H9 (cell line): ENCODE data around the gene FMO5. TPM values are rescaled to one million over a fixed set of nuclear protein-coding genes. Genes with fewer than 3 reads are reported as not detected.
"Not testable (repeated sequence)": the region's sequence is repeated elsewhere in the genome, so short reads cannot be mapped to it uniquely, and the experiment has no call there.

ENCODE experiments used
- DNase-seq: peaks from one replicate; pipeline ENCODE4 v3.0.0-alpha.2; 2017
- H2AFZ ChIP-seq: one replicate; pipeline ENCODE4 v1.6.1; 2013; ENCODE audit warnings: mild to moderate bottlenecking, low read length, control low read depth, moderate library complexity
- H2AK5ac ChIP-seq: 2 replicates; pipeline ENCODE4 v1.6.1; 2013; ENCODE audit warnings: low read length, control low read depth, mixed read lengths; ENCODE audit not compliant: insufficient read length
- H2BK120ac ChIP-seq: one replicate; pipeline ENCODE4 v1.6.1; 2013; ENCODE audit warnings: low read depth, mild to moderate bottlenecking, low read length, control low read depth, inconsistent platforms; ENCODE audit not compliant: poor library complexity, severe bottlenecking
- H2BK12ac ChIP-seq: 2 replicates; pipeline ENCODE4 v1.6.1; 2013; ENCODE audit warnings: low read length, control low read depth, mixed read lengths, low read depth; ENCODE audit not compliant: insufficient read length
- H2BK15ac ChIP-seq: 2 replicates; pipeline ENCODE4 v1.6.1; 2013; ENCODE audit warnings: low read depth, low read length, control low read depth
- H2BK20ac ChIP-seq: one replicate; pipeline ENCODE4 v1.6.1; 2013; ENCODE audit warnings: low read depth, mild to moderate bottlenecking, low read length, control low read depth, inconsistent platforms; ENCODE audit not compliant: poor library complexity, severe bottlenecking
- H2BK5ac ChIP-seq: 2 replicates; pipeline ENCODE4 v1.6.1; 2013; ENCODE audit warnings: low read length, control low read depth, mixed read lengths; ENCODE audit not compliant: insufficient read length
- H3K14ac ChIP-seq: 2 replicates; pipeline ENCODE4 v1.6.1; 2013; ENCODE audit warnings: low read length, control low read depth; ENCODE audit not compliant: insufficient read depth
- H3K18ac ChIP-seq: 2 replicates; pipeline ENCODE4 v1.6.1; 2013; ENCODE audit warnings: low read depth, mild to moderate bottlenecking, mixed read lengths, low read length, control low read depth; ENCODE audit not compliant: insufficient read length
- H3K23ac ChIP-seq: 2 replicates; pipeline ENCODE4 v1.6.1; 2013; ENCODE audit warnings: low read length, control low read depth, mixed read lengths, low read depth; ENCODE audit not compliant: insufficient read length
- H3K23me2 ChIP-seq: 2 replicates; pipeline ENCODE4 v1.6.1; 2013; ENCODE audit warnings: low read depth, mild to moderate bottlenecking, mixed read lengths, low read length, control low read depth; ENCODE audit not compliant: insufficient read length, poor library complexity, severe bottlenecking
- H3K27ac ChIP-seq: 2 replicates; pipeline ENCODE4 v1.5.1; 2013; ENCODE audit warnings: low read length, control low read depth, mixed read lengths, low read depth; ENCODE audit not compliant: insufficient read length
- H3K27me3 ChIP-seq: 2 replicates; pipeline ENCODE4 v1.6.1; 2013; ENCODE audit warnings: low read length, control low read depth, inconsistent platforms; ENCODE audit not compliant: insufficient read depth
- H3K4ac ChIP-seq: 2 replicates; pipeline ENCODE4 v1.6.1; 2013; ENCODE audit warnings: low read depth, mild to moderate bottlenecking, control low read depth, inconsistent platforms, low read length, moderate library complexity
- H3K4me1 ChIP-seq: 2 replicates; pipeline ENCODE4 v1.6.1; 2013; ENCODE audit warnings: low read length, control low read depth, inconsistent platforms; ENCODE audit not compliant: insufficient read depth
- H3K4me2 ChIP-seq: 2 replicates; pipeline ENCODE4 v1.6.1; 2013; ENCODE audit warnings: low read length, control low read depth, mixed read lengths; ENCODE audit not compliant: insufficient read length, insufficient read depth
- H3K56ac ChIP-seq: 2 replicates; pipeline ENCODE4 v1.6.1; 2013; ENCODE audit warnings: low read depth, mild to moderate bottlenecking, mixed read lengths, low read length, control low read depth; ENCODE audit not compliant: insufficient read length
- H3K79me1 ChIP-seq: 2 replicates; pipeline ENCODE4 v1.6.1; 2013; ENCODE audit warnings: low read depth, mild to moderate bottlenecking, moderate library complexity, low read length, control low read depth, inconsistent platforms; ENCODE audit not compliant: insufficient read depth, poor library complexity, severe bottlenecking
- H3K79me2 ChIP-seq: 2 replicates; pipeline ENCODE4 v1.6.1; 2013; ENCODE audit warnings: low read length, control low read depth, inconsistent platforms; ENCODE audit not compliant: insufficient read depth
- H3K9ac ChIP-seq: 2 replicates; pipeline ENCODE4 v1.6.1; 2013; ENCODE audit warnings: low read length, control low read depth, mixed read lengths; ENCODE audit not compliant: insufficient read length; ENCODE audit errors: extremely low read depth
- H3K9me3 ChIP-seq: one replicate; pipeline ENCODE4 v1.6.1; 2013; ENCODE audit warnings: low read depth, low read length, inconsistent platforms; ENCODE audit not compliant: control insufficient read depth
- H3T11ph ChIP-seq: one replicate; pipeline ENCODE4 v1.6.1; 2013; ENCODE audit warnings: mild to moderate bottlenecking, low read length, control low read depth, inconsistent platforms
- H4K20me1 ChIP-seq: one replicate; pipeline ENCODE4 v1.6.1; 2013; ENCODE audit not compliant: control insufficient read depth, insufficient read length, insufficient read depth
- H4K5ac ChIP-seq: 2 replicates; pipeline ENCODE4 v1.6.1; 2013; ENCODE audit warnings: low read depth, mild to moderate bottlenecking, mixed read lengths, low read length, control low read depth; ENCODE audit not compliant: insufficient read length
- H4K8ac ChIP-seq: replicated peaks from 2 replicates; pipeline ENCODE4 v1.6.1; 2013; ENCODE audit warnings: low read length, control low read depth, mixed read lengths, low read depth; ENCODE audit not compliant: insufficient read length
- H4K91ac ChIP-seq: 2 replicates; pipeline ENCODE4 v1.6.1; 2013; ENCODE audit warnings: low read depth, mild to moderate bottlenecking, moderate library complexity, mixed read lengths, low read length, control low read depth; ENCODE audit not compliant: insufficient read length
- H3K27ac Mint-ChIP-seq, 3 experiments: 2 replicates in 2 of 3; 3 replicates in 1 of 3; pipeline ENCODE4 v1.8.0; 2020 to 2021; ENCODE audit warnings: mixed read lengths in 3 of 3, mild to moderate bottlenecking in 1 of 3, moderate library complexity in 1 of 3
- H3K27me3 Mint-ChIP-seq: 2 replicates; pipeline ENCODE4 v1.8.0; 2021; ENCODE audit warnings: low read depth, mild to moderate bottlenecking, moderate library complexity, mixed read lengths
- H3K36me3 Mint-ChIP-seq, 3 experiments: 2 replicates in 2 of 3; 3 replicates in 1 of 3; pipeline ENCODE4 v1.8.0; 2020 to 2021; ENCODE audit warnings: low read depth in 3 of 3, mixed read lengths in 3 of 3; ENCODE audit not compliant: insufficient read depth in 1 of 3
- H3K4me1 Mint-ChIP-seq, 2 experiments: 2 replicates each; pipeline ENCODE4 v1.8.0; 2020; ENCODE audit warnings: mixed read lengths in 2 of 2
- H3K4me3 Mint-ChIP-seq, 2 experiments: 2 replicates in 1 of 2; 3 replicates in 1 of 2; pipeline ENCODE4 v1.8.0; 2020 to 2021; ENCODE audit warnings: mild to moderate bottlenecking in 2 of 2, mixed read lengths in 2 of 2, moderate library complexity in 1 of 2
- H3K9me3 Mint-ChIP-seq, 2 experiments: 2 replicates in 1 of 2; 3 replicates in 1 of 2; pipeline ENCODE4 v1.8.0; 2020; ENCODE audit warnings: mild to moderate bottlenecking in 2 of 2, mixed read lengths in 2 of 2, moderate library complexity in 1 of 2
- CTCF ChIP-seq: fragments of 200-600 bp; sonication (generic); conservative IDR thresholded peaks from 3 replicates; pipeline ENCODE4 v1.8.0; 2021; ENCODE audit warnings: antibody characterized with exemption, mild to moderate bottlenecking
- WGBS: extraction: QIAGEN DNeasy Blood & Tissue Kit; methylation state at CpG from one replicate; pipeline ENCODE4 v1.1.7; 2013; ENCODE audit warnings: missing lambda C conversion rate, low lambda C conversion rate, mixed read lengths; ENCODE audit not compliant: insufficient read length; ENCODE audit errors: extremely low coverage; 5-methylcytosine and 5-hydroxymethylcytosine counted together
- total RNA-seq: library from RNA; stranded (reverse); gene quantifications from 2 replicates; pipeline ENCODE4 v1.2.1, GENCODE V29; 2021

FMO5 gene
- total RNA-seq, 1 experiment from 2014 or later: 0.61 TPM

DNA sequence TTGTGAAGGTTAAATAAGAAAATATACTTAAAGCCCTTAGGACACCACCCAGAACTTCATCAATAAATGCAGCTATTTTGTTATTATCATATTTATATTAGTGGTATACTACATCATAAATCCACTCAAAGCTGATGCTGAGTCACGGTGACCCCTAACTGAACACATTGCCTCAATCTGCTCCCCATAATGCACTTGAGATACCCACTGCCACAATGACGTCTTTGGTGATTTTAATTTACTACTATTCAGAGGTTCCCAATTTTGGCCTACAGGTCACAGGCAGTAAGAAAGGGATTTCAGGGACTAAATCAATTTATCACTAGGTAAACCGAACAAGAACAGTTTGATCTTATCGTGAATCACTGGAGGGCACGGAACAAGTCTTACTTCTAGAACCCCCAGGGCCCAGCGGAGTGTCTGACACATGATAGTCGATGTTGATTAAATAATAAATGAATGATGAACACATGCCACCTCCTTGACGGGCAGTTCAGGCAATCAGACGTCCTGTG, 16.9 kb upstream of the FMO5 start:
- Histone ChIP-seq H3K79me1 (no peaks in the 10 kb centered on the region), H3K23me2 (peaks cover 4% of the 10 kb centered on the region), H3K4me2 (peak overlapping the region; percentile 90), H2BK120ac (no peak overlapping the region), H2AK5ac (no peak overlapping the region), H4K91ac (no peak overlapping the region), H3K79me2 (peaks cover 14% of the 10 kb centered on the region; the same call in 1 of the 2 replicates), H3K4me1 (peaks cover 7% of the 10 kb centered on the region), H3K9me3 (no peaks in the 10 kb centered on the region), H2AFZ (no peak overlapping the region), H3T11ph (no peak overlapping the region), H2BK5ac (no peak overlapping the region), H3K56ac (no peak overlapping the region), H4K5ac (no peak overlapping the region), H3K4ac (no peak overlapping the region), H2BK15ac (no peak overlapping the region), H2BK20ac (no peak overlapping the region), H3K27ac (no peak overlapping the region), H2BK12ac (no peak overlapping the region), H3K14ac (no peak overlapping the region; the same call in 1 of the 2 replicates), H3K9ac (no peak overlapping the region), H3K27me3 (no peaks in the 10 kb centered on the region), H4K20me1 (peaks cover 3% of the 10 kb centered on the region), H4K8ac (no peak overlapping the region), H3K18ac (no peak overlapping the region), H3K23ac (no peak overlapping the region)
- Mint-ChIP-seq H3K27ac (peak overlapping the region in 1 of 3 experiments; percentile 27; a peak in 2 of 7 replicates), H3K4me3 (peak overlapping the region; percentile 79 to 91), H3K36me3 (peaks cover 0 to 4% (median 1%) of the 10 kb centered on the region in 3 experiments; a peak in 1 of 7 replicates), H3K4me1 (peaks cover 37 to 45% of the 10 kb centered on the region in 2 experiments), H3K9me3 (no peaks in the 10 kb centered on the region), H3K27me3 (no peaks in the 10 kb centered on the region)
- WGBS: no CpG with 5 or more reads among the region's 9 CpGs
- no peak for DNase-seq
- no peak for TF ChIP-seq CTCF

DNA sequence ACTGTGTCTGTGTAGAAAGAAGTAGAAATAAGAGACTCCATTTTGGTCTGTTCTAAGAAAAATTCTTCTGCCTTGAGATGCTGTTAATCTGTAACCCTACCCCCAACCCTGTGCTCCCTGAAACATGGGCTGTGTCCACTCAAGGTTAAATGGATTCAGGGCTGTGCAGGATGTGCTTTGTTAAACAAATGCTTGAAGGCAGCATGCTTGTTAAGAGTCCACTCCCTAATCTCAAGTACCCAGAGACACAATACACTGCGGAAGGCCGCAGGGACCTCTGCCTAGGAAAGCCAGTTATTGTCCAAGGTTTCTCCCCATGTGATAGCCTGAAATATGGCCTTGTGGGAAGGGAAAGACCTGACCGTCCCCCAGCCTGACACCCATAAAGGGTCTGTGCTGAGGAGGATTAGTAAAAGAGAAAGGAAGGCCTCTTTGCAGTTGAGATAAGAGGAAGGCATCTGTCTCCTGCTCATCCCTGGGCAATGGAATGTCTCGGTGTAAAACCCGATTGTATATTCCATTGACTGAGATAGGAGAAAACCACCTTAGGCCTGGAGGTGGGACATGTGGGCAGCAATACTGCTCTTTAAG, 15.1 kb upstream of the FMO5 start:
- H2AFZ ChIP-seq, H3K9me3 Mint-ChIP-seq, H3K56ac ChIP-seq, H3K23ac ChIP-seq, H4K5ac ChIP-seq, H3K14ac ChIP-seq, H3K4me2 ChIP-seq, H3K79me1 ChIP-seq, H3K27me3 Mint-ChIP-seq, H4K8ac ChIP-seq, H3K4me1 ChIP-seq, H4K91ac ChIP-seq, H2BK12ac ChIP-seq, H3K4me3 Mint-ChIP-seq, H3T11ph ChIP-seq, H2BK20ac ChIP-seq, H3K27ac ChIP-seq, H3K27me3 ChIP-seq, H4K20me1 ChIP-seq, DNase-seq, H2BK15ac ChIP-seq, H3K9me3 ChIP-seq, H3K18ac ChIP-seq, H3K4ac ChIP-seq, H2AK5ac ChIP-seq, H2BK5ac ChIP-seq, H3K36me3 Mint-ChIP-seq, H3K9ac ChIP-seq, H3K23me2 ChIP-seq, H2BK120ac ChIP-seq: not testable (repeated sequence)
- peak overlapping the region in 2 of 3 experiments; percentile 54 to 80; a peak in 4 of 7 replicates for H3K27ac Mint-ChIP-seq
- H3K4me1 Mint-ChIP-seq: peaks cover 31 to 41% of the 10 kb centered on the region in 2 experiments
- peaks cover 11% of the 10 kb centered on the region; the same call in 1 of the 2 replicates for H3K79me2 ChIP-seq
- no CpG with 5 or more reads among the region's 5 CpGs for WGBS
